Activated CD8-positive, alpha-beta memory T cell treated with anti-CD3 and anti-CD28 coated beads for 48 hours (primary cell): ENCODE results near the gene TESPA1.
"Not testable (repeated sequence)": the region's sequence is repeated elsewhere in the genome, so short reads cannot be mapped to it uniquely, and the experiment has no call there.

ENCODE experiments used
- DNase-seq, 3 experiments: peaks; one replicate each; pipeline ENCODE4 v3.0.0-alpha.2; 2020; ENCODE audit warnings: low read depth in 2 of 3, low spot score in 2 of 3

TESPA1 gene

GRCh38 chr12:54984658-54985376 is at the start of gene TESPA1:
TSS of gene TESPA1 (minus strand) at chr12:54984762. CDS start at chr12:54974562, 10,200 bp downstream.
- DNase-seq: peak; percentile 46 to 63 (median 51)

- no peak for DNase-seq
Measured at GRCh38 chr12:55034218-55034617, 49.7 kb upstream of the TESPA1 start.

GRCh38 chr12:55025508-55025907 is 40.9 kb upstream of the TESPA1 start:
- no peak for DNase-seq

- no peak for DNase-seq
Measured at GRCh38 chr12:55024575-55024974, 40.0 kb upstream of the TESPA1 start.

- no peak for DNase-seq
Measured at GRCh38 chr12:55019784-55020183, 35.2 kb upstream of the TESPA1 start, which contains the start of gene NEUROD4. TSS of gene NEUROD4 (plus strand) at chr12:55019974. CDS start at chr12:55026440, 6,466 bp downstream.

GRCh38 chr12:55017416-55017925 is 32.9 kb upstream of the TESPA1 start:
- DNase-seq: no peak

GRCh38 chr12:55008944-55009585 is 24.5 kb upstream of the TESPA1 start:
- DNase-seq: no peak

GRCh38 chr12:55002355-55002754 is 17.8 kb upstream of the TESPA1 start:
- no peak for DNase-seq

GRCh38 chr12:55001198-55001868 is 16.8 kb upstream of the TESPA1 start:
- DNase-seq: no peak

- DNase-seq: no peak
Measured at GRCh38 chr12:54998958-54999510, 14.5 kb upstream of the TESPA1 start.

GRCh38 chr12:54997929-54998522 is 13.5 kb upstream of the TESPA1 start:
- DNase-seq: no peak

GRCh38 chr12:54996205-54996604 is 11.6 kb upstream of the TESPA1 start:
- DNase-seq: no peak

- DNase-seq: no peak
Measured at GRCh38 chr12:54993181-54993835, 8.7 kb upstream of the TESPA1 start.

- DNase-seq: no peak
Measured at GRCh38 chr12:54991991-54992375, 7.4 kb upstream of the TESPA1 start.

GRCh38 chr12:54991161-54991990 is 6.8 kb upstream of the TESPA1 start:
- DNase-seq: no peak

- no peak for DNase-seq
Measured at GRCh38 chr12:54989829-54990228, 5.3 kb upstream of the TESPA1 start.

- no peak for DNase-seq
Measured at GRCh38 chr12:54988402-54989054, 4.0 kb upstream of the TESPA1 start.

- no peak for DNase-seq
Measured at GRCh38 chr12:54987611-54988231, 3.2 kb upstream of the TESPA1 start.

- not testable (repeated sequence) for DNase-seq
Measured at GRCh38 chr12:54986773-54987172, 2.2 kb upstream of the TESPA1 start.
